HCEC 1CT (cell line): Measurements from ENCODE around the gene BAIAP2L1.
"Not testable (repeated sequence)": the region's sequence is repeated elsewhere in the genome, so short reads cannot be mapped to it uniquely, and the experiment has no call there.

ENCODE experiments used
- DNase-seq: peaks from one replicate; pipeline ENCODE4 v3.0.0-alpha.2; 2017

BAIAP2L1 gene

GRCh38 chr7:98398567-98399372 lies 2.1 kb downstream of the BAIAP2L1 start:
- DNase-seq: no peak

- DNase-seq: no peak
These were observed 4.1 kb downstream of the BAIAP2L1 start for GRCh38 chr7:98396768-98397167.

- no peak for DNase-seq
These were observed 4.9 kb downstream of the BAIAP2L1 start for GRCh38 chr7:98395951-98396350.

GRCh38 chr7:98395481-98395880 lies 5.4 kb downstream of the BAIAP2L1 start:
- no peak for DNase-seq

GRCh38 chr7:98394377-98394836 lies 6.5 kb downstream of the BAIAP2L1 start:
- DNase-seq: peak; percentile 80

GRCh38 chr7:98387544-98388226 lies 13.2 kb downstream of the BAIAP2L1 start:
- no peak for DNase-seq

GRCh38 chr7:98387131-98387530 lies 13.8 kb downstream of the BAIAP2L1 start:
- DNase-seq: no peak

- not testable (repeated sequence) for DNase-seq
These were observed 15.4 kb downstream of the BAIAP2L1 start for GRCh38 chr7:98385532-98385931.

GRCh38 chr7:98378210-98378819 lies 22.6 kb downstream of the BAIAP2L1 start:
- DNase-seq: no peak

- no peak for DNase-seq
These were observed 24.2 kb downstream of the BAIAP2L1 start for GRCh38 chr7:98376711-98377110.

GRCh38 chr7:98375664-98376063 lies 25.2 kb downstream of the BAIAP2L1 start:
- no peak for DNase-seq

GRCh38 chr7:98374285-98374680 lies 26.6 kb downstream of the BAIAP2L1 start:
- DNase-seq: no peak

GRCh38 chr7:98372993-98373392 lies 27.9 kb downstream of the BAIAP2L1 start:
- DNase-seq: peak; percentile 86

- no peak for DNase-seq
These were observed 31.2 kb downstream of the BAIAP2L1 start for GRCh38 chr7:98369726-98370125.

GRCh38 chr7:98368716-98369115 lies 32.2 kb downstream of the BAIAP2L1 start:
- no peak for DNase-seq

GRCh38 chr7:98366562-98366938 lies 34.3 kb downstream of the BAIAP2L1 start:
- DNase-seq: no peak

- no peak for DNase-seq
These were observed 34.9 kb downstream of the BAIAP2L1 start for GRCh38 chr7:98365863-98366561.

GRCh38 chr7:98364220-98364619 lies 36.7 kb downstream of the BAIAP2L1 start:
- DNase-seq: no peak

- DNase-seq: no peak
These were observed 38.4 kb downstream of the BAIAP2L1 start for GRCh38 chr7:98362517-98362916.

GRCh38 chr7:98360221-98361130 lies 40.4 kb downstream of the BAIAP2L1 start:
- no peak for DNase-seq

- no peak for DNase-seq
These were observed 41.5 kb downstream of the BAIAP2L1 start for GRCh38 chr7:98359395-98359794.

GRCh38 chr7:98358706-98359105 lies 42.2 kb downstream of the BAIAP2L1 start:
- no peak for DNase-seq
